IPS-11a (cell line): ENCODE measurements around the gene FOXA3.

Experiments used
- H3K4me3 ChIP-seq: one replicate; pipeline ENCODE4 v1.5.1; 2013; ENCODE audit warnings: low read depth, low read length, control low read depth

The FOXA3 gene

GRCh38 chr19:45872095-45872919 lies 8.2 kb downstream of the FOXA3 start:
- no peak overlapping the region for H3K4me3 ChIP-seq

GRCh38 chr19:45873219-45873772 lies 9.2 kb downstream of the FOXA3 start:
- H3K4me3 ChIP-seq: no peak overlapping the region

- H3K4me3 ChIP-seq: no peak overlapping the region
These were observed 10.5 kb downstream of the FOXA3 start for GRCh38 chr19:45874620-45874966.

- H3K4me3 ChIP-seq: no peak overlapping the region
These were observed 12.0 kb downstream of the FOXA3 start for GRCh38 chr19:45876161-45876410.

GRCh38 chr19:45876411-45877197 lies 12.5 kb downstream of the FOXA3 start:
- no peak overlapping the region for H3K4me3 ChIP-seq

- H3K4me3 ChIP-seq: no peak overlapping the region
These were observed 14.1 kb downstream of the FOXA3 start for GRCh38 chr19:45878043-45878794.

- no peak overlapping the region for H3K4me3 ChIP-seq
These were observed 14.9 kb downstream of the FOXA3 start for GRCh38 chr19:45879055-45879454.

GRCh38 chr19:45879971-45880370 lies 15.8 kb downstream of the FOXA3 start:
- no peak overlapping the region for H3K4me3 ChIP-seq

GRCh38 chr19:45881082-45881908 lies 17.2 kb downstream of the FOXA3 start:
- H3K4me3 ChIP-seq: no peak overlapping the region

GRCh38 chr19:45881909-45882528 lies 17.9 kb downstream of the FOXA3 start:
- peak overlapping the region; percentile 6 for H3K4me3 ChIP-seq

GRCh38 chr19:45882652-45883585 lies 18.8 kb downstream of the FOXA3 start:
- H3K4me3 ChIP-seq: peak overlapping the region; percentile 31

- H3K4me3 ChIP-seq: no peak overlapping the region
These were observed 19.4 kb downstream of the FOXA3 start for GRCh38 chr19:45883586-45883880.

- no peak overlapping the region for H3K4me3 ChIP-seq
These were observed 20.0 kb downstream of the FOXA3 start for GRCh38 chr19:45883881-45884681.

GRCh38 chr19:45884682-45885555 lies 20.8 kb downstream of the FOXA3 start:
- H3K4me3 ChIP-seq: peak overlapping the region; percentile 82

GRCh38 chr19:45885556-45886426 lies 21.7 kb downstream of the FOXA3 start, which contains the start of gene IRF2BP1:
IRF2BP1 (minus strand) TSS chr19:45886141; CDS start chr19:45885774, 367 bp downstream.
- peak within 1 kb of the TSS; percentile 82 for H3K4me3 ChIP-seq

- peak overlapping the region; percentile 82 for H3K4me3 ChIP-seq
These were observed 22.5 kb downstream of the FOXA3 start for GRCh38 chr19:45886427-45887199.
